GM21367 (cell line): Measurements from ENCODE around the gene OSR1.

Experiments used
- ATAC-seq: cut with Tn5 transposase; IDR thresholded peaks from one replicate; pipeline ENCODE4 v1.9.1; 2021; ENCODE audit not compliant: unreplicated experiment

Gene OSR1

GRCh38 chr2:19359456-19359855, 1.0 kb upstream of the OSR1 start:
- no peak for ATAC-seq

DNA sequence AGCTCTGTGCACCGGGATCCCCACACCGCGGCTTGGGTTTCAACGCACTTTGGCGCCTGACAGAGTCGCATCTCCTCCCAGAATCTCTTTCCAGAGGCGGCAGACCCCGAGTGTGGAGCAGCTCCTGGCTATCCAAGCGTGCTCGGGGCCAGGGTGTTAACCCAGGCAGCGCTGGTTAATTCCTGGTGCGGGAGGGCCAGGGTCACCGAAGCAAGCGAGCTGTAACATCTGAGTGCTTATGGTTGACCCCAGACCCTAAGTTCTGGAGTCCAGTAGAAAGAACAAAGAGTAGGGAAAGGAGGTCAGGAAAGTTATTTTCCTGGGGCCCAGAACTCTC, 566 bp upstream of the OSR1 start:
- ATAC-seq, result no peak

DNA sequence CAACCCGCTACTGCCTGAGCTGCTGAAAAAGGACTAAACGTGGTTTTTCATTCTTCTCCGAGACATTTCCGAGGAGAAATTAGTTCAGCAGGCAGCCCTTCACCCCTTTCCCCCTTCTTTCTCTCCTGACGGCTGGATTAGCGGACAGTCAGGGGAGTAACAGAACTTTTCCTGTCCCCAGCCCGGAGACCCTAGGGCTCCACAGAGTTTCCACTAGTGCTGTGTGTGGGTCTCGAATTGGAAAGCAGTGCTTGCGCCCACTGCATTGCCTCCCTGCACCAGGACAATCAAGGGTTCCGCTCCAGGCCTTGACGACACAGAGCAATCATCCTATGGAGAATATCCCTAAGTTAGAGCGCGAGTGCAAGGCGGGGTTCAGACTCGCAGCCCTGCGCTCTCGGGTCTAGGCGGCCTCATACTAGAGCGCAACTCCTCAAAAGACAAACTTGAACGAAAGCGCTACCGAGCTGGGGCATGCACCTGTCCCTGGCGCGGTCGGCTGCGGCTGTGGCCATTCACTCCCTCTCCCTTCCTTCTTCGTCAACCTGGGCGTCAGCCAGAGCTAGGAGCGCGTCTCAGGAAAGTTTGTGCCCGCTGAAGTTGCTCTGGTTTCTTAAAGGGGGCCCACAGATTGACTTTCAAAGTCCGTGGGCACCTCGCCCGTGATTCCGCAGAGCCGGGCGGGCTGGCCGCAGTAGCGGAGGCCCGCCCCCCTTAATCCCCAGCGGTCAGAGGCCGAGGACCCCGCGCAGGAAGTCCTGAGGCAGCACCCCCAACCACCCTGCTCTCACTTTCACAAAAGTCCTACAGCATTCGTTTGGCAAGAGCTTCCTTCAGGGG, 801 bp downstream of the OSR1 start:
- ATAC-seq, result no peak

- ATAC-seq, result no peak
These were observed 1.6 kb downstream of the OSR1 start for GRCh38 chr2:19356545-19357401.

- no peak for ATAC-seq
These were observed 2.4 kb downstream of the OSR1 start for GRCh38 chr2:19355931-19356544.

GRCh38 chr2:19355416-19355821, 3.0 kb downstream of the OSR1 start:
- ATAC-seq, result no peak

DNA sequence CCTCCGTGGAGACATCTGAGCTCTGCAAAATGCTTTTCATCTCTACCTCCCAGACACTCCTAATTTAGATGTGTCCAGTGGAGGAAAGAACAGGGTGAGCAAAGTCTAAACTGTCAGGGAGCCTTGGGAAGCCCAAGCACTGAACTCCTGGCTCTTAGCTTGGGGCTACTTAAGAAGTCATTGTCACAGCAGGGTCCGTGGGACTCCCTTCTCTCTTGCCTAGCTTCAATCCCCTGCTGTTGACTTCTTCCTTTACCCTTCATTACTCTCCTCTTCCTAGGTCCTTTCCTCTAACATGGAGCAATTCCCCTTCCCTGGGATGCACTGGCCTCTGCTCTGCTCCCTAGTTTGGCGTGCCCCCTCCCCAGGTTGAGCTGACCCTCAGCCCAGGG, 3.4 kb downstream of the OSR1 start:
- ATAC-seq, result no peak

DNA sequence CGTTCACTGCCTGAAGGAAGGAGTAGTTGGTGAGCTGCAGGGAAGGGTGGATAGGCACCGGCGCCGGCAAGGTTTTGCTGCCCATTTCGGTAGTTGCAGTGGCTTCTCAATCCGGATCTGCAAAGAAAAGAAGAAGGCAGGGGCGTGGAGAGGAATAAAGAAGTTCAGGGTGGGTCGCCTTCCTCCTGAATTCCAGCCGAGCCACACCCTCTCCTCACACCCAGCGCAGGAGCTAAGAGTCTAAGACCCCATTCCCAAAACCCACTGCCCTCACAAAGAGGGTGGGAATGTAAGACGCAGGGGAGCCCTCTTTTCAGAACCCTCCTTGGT, 4.7 kb downstream of the OSR1 start:
- no peak for ATAC-seq

DNA sequence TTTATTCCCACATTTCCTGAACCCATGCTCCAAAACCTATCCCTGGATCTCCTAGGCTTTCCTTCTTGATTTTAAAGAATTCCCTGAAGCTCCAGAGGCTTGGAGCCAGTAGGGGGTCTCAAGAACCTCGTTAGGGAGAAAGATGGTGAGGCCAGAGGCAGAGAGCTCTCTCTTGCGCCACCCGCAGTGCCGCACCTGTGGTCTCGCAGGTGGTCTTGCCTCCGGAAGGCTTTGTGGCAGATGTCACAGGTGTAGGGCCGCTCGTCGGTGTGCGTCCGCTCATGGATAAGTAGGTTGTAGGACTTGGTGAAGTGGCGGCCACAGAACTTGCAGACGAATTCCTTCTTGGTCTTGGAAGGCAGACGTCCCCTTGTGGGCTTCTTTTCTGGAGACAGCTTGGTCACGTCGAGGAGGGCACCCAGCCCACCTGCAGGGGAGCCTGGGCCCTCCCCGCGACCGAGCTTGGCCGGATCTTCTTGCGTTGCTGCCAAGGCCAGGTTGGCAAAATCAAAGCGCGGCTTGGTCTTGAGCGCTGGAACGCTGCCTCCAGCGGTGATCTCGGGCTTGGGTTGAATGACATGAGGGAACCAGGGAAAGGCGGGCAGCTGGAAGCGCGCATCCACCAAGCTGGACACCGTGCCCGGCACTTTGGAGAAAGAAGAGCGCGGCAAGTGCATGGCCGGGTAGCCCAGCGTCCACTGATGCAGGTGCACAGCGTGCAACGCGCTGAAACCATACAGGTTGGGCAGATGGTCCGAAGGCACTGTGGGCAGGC, 5.3 kb downstream of the OSR1 start:
- ATAC-seq, result no peak

DNA sequence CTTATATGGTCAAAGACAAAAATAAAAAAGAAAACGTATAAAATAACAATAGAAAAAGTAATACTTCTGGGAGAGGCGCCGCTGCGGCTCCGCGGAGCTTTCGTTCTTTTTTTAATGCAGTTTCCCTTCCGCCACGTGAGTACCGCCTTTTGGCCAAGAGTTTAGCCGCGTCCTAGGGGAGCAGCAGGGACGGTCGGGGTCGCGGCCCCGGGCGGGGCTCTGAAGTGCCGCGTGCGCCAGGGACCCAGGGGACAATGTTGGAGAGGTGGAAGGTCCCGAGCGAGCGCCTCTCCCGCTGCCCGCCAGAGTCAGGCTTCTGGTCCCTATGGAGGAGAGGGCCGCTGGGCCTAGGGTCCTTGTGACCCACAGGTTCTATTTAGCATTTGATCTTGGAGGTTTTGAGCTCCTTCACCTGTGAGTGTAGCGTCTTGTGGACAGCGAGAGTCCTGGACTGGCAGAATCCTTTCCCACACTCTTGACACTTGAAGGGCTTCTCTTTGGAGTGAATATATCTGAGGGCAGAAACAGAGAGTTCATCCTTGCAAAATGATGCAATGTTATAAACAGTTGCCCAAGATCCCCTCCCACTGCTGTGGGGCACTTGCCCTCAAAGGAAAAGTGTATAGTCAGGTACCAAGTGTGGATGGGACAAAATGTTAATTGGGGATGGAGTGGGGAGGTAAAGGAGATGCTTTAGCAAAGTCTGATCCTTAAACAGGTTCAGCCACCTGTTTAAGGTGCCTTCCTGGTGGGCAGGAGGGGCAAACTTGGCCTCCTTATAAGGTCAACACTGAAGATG, 6.3 kb downstream of the OSR1 start:
- ATAC-seq, result no peak

DNA sequence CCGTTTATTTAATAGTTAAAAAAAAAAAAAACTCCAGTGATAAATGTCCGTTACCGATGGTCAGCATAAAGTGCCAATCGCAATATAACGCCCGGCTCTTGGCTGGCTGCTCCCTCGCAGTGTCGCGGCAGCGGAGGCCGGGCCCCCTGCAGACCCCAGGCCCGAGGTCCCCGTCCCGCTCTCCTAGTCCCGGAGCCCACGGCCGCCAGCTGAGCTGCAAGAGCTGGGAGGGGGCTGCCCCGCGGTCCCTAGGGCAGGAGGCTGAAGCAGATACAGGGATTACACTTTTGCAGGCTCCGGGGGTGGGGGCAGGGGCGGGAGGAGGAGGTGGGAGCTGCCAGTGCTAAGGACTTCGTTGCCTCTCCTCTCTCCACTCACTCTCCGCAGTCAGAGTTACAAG, 6.9 kb downstream of the OSR1 start:
- ATAC-seq, result no peak

DNA sequence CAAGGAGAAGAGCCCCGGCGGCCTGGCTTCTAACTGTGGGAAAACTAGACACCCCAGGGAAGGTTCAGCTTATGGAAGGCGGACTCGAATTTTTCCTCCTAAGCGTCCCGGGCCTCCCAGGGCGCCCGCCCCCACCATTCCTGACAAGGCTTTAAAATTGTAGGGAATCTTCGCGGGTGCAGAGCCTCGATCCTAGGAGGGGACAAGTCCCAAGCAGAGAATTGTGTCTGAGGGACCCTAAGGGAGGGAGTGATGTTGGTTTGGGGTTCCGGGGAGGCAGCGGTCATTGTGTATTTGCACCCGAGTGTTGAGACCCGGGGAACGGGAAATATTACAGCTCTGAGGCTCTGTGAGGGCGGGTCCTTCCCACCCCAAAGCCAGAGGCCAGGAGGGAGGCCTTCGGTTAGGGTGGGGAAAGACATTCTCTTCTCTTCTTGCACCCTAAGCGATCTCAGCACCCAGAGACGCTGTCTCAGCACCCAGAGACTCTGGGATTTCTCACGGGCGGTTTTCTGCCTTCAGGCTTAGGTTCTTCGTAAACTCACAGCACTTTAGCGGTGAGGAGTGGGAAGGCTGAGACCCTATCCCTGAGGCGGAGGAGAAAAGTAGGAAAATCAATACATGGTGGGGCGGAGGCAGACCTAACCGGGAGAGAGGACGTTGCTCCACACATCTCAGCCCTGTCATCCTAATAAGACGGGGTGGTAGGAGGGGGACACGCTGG, 7.6 kb downstream of the OSR1 start:
- no peak for ATAC-seq

- no peak for ATAC-seq
These were observed 8.3 kb downstream of the OSR1 start for GRCh38 chr2:19349911-19350677.

DNA sequence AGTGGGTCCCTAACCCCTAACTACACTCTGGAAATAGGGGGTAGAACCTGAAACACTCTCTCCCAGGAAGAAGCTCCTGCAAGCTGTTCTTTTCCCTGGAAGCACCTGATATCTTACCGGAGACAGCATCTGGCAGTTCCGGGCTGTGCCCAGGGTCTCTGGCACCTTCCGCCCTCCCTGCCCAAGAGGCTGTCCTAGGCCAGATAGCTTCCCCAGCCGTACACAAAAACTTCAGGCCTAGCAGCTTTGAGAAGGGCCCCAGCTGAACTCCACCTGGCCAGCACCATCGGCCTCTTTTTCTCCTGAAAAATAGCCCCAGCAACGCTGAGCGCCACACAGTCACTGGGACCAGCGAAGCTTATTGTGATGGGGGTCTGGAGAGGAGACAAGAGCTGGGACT, 9.7 kb downstream of the OSR1 start:
- ATAC-seq, result no peak

DNA sequence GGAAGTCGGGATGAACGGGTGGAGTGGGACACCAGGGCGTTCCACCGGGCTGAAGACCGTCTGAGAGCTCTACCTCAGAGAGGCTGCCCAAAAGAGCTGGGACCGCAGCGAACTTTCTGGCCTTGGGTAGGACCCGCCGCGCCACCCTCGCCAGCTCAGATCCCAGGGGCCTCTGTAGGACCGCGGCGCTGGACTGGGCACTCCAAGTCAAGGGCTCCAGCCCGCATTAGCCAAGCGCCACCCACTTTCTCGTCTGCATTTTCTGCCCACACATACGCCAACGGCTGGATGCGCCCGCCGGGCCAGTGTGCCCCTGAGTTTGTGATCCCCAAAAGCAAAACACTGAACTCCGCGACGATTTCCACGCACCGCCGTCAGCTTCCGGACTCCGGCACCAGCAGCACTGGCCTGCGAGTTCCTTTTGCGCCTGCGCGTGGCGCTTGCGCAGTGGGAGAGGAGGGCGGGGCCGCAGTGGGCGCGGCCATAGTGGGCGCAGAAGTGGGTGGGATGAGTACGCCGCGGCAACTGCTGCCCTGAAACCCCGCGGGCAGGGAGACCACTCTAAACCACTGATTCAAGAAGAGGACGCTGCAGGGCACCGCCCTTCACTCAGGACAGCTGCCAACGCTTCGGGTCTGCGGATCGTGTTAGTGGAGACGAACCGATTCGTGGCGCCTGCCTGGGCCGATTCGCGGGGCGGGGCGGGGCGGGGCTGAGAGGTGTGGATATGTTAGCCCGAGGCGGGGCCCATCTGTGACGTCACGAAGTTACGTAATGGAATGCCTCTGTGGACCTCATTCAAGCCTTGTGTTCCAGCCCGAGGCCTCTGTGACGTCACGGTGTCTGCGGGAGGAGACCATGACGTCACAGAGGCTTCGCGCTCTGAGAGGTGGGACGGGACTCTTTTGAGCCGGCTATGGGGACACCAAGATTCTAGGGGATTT, 10.5 kb downstream of the OSR1 start:
- ATAC-seq, result peak; percentile 89

GRCh38 chr2:19346983-19347618, 11.3 kb downstream of the OSR1 start:
- peak; percentile 5 for ATAC-seq

GRCh38 chr2:19337742-19338141, 20.7 kb downstream of the OSR1 start:
- ATAC-seq, result no peak

DNA sequence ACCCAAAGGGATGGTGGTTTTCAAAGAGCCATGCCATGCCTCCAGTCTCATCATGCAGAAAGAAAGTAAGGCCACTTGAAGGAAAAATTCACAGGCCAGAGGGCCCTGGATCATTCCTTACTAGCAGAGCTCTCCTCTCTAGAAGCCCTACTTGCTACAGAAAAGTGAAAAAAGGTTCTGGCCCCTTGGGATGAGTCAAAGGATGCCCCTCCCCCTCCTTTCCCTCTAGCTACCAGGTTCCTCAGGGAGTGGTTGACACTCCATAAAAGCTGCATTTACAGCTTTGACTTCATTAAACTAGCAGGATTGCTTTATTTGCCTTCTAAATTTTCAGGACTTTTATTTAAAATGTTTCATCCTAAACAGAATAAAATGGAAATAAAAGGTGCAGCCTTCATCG, 21.2 kb downstream of the OSR1 start:
- ATAC-seq, result no peak
